Erythroblast (primary cell): ENCODE results near the gene PRKAR2A.

ENCODE experiments used
- GATA1 ChIP-seq: IDR thresholded peaks from 2 replicates; pipeline ENCODE4 v1.6.1; 2011; ENCODE audit warnings: low read depth, mild to moderate bottlenecking, control low read depth, low read length, moderate library complexity
- POLR2A ChIP-seq: IDR thresholded peaks from 2 replicates; pipeline ENCODE4 v1.6.1; 2011; ENCODE audit warnings: mild to moderate bottlenecking, low read length

DNA sequence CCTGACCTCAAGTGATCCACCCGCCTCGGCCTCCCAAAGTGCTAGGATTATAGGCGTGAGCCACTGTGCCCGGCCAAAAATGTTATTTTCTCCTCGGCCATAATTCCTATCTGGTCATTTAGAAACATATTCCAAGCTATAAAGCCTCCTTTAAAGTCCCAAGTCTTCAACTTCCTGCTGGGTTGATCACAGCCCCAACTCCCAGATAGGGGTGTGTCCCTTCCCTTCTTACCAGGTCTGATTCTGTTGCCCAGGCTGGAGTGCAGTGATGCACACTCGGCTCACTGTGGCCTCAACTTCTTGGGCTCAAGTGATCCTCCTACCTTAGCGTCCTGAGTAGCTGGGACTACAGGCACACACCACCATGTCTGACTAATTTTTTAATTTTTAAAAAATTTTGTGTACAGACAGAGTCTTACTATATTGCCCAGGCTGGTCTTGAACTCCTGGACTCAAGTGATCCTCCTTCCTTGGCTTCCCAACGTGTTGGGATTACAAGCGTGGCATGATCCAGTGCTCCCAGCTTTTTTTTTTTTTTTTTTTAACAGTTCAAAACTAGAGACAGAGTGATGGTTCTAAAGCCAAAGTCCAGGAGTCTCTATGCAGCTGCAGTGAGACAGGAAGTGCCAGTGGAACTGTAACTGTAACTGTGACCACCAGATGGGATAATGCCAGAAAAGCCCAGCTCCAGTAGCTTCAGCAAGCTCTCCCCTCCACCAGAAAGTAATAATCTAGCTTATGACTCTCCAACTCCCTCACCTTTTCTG, 8.2 kb upstream of the PRKAR2A start:
- no peak for TF ChIP-seq POLR2A
- no peak for TF ChIP-seq GATA1
